MCF 10A (cell line): Measurements from ENCODE around the gene PCSK7. TPM values are rescaled to one million over a fixed set of nuclear protein-coding genes. Genes with fewer than 3 reads are reported as not detected.

Experiments used
- Bru-seq: library from RNA; stranded (reverse); fragments of 400-500 nt; gene quantifications from one replicate; lab custom pipeline; 2021; lab: Mats Ljungman, UMichigan
- BruChase-seq, 2 experiments: library from RNA; stranded (reverse); fragments of 400-500 nt; gene quantifications; one replicate each; lab custom pipeline; 2021; lab: Mats Ljungman, UMichigan
- BruUV-seq: library from RNA; stranded (reverse); fragments of 400-500 nt; replicated peaks from 2 replicates; lab custom pipeline; 2021; lab: Mats Ljungman, UMichigan
- CTCF ChIA-PET: fragments of 300-600 bp; sonication (Branson Sonifier 250); formaldehyde crosslinking; extraction: SDS; loops from one replicate; lab custom pipeline; 2021; ENCODE audit warnings: antibody characterized with exemption, inconsistent platforms; lab: Yijun Ruan, JAX
- POLR2A ChIA-PET: fragments of 300-600, 350-650 bp; sonication (Branson Sonifier 250); formaldehyde crosslinking; extraction: SDS; loops from one replicate; lab custom pipeline; 2020; ENCODE audit warnings: antibody characterized with exemption, inconsistent platforms; lab: Yijun Ruan, JAX
- DNase-seq: peaks from one replicate; pipeline ENCODE4 v3.0.0-alpha.2; 2018; ENCODE audit not compliant: unreplicated experiment
- H3K27ac Mint-ChIP-seq: one replicate; pipeline ENCODE4 v1.8.0; 2022; ENCODE audit warnings: mild to moderate bottlenecking, low read depth, mixed read lengths; ENCODE audit not compliant: unreplicated experiment
- H3K27me3 Mint-ChIP-seq: one replicate; pipeline ENCODE4 v1.8.0; 2022; ENCODE audit warnings: mixed read lengths; ENCODE audit not compliant: insufficient read depth, unreplicated experiment
- H3K36me3 Mint-ChIP-seq: one replicate; pipeline ENCODE4 v1.8.0; 2022; ENCODE audit warnings: mild to moderate bottlenecking, moderate library complexity, mixed read lengths; ENCODE audit not compliant: insufficient read depth, unreplicated experiment
- H3K4me1 Mint-ChIP-seq: one replicate; pipeline ENCODE4 v1.8.0; 2022; ENCODE audit warnings: mixed read lengths; ENCODE audit not compliant: insufficient read depth, unreplicated experiment
- H3K4me3 Mint-ChIP-seq: one replicate; pipeline ENCODE4 v1.8.0; 2022; ENCODE audit warnings: mild to moderate bottlenecking, moderate library complexity, mixed read lengths; ENCODE audit not compliant: unreplicated experiment
- H3K9me3 Mint-ChIP-seq: one replicate; pipeline ENCODE4 v1.8.0; 2022; ENCODE audit warnings: mixed read lengths; ENCODE audit not compliant: unreplicated experiment
- CTCF ChIP-seq: fragments of 200-600 bp; IDR thresholded peaks from one replicate; pipeline ENCODE4 v1.8.0; 2022; ENCODE audit warnings: antibody characterized with exemption, mild to moderate bottlenecking; ENCODE audit not compliant: unreplicated experiment
- intact Hi-C: fragments of 100-400 bp; cut with micrococcal nuclease; formaldehyde crosslinking; loops from 2 replicates; pipeline ENCODE4 v1.14.1; 2022
- long read RNA-seq: library from polyadenylated mRNA; stranded (forward); transcript quantifications from one replicate; pipeline ENCODE4 v2.0.0, GENCODE V29; 2022
- total RNA-seq: library from RNA; stranded (reverse); gene quantifications from 2 replicates; pipeline ENCODE4 v1.2.3, GENCODE V29; 2022

The PCSK7 gene, protein sequence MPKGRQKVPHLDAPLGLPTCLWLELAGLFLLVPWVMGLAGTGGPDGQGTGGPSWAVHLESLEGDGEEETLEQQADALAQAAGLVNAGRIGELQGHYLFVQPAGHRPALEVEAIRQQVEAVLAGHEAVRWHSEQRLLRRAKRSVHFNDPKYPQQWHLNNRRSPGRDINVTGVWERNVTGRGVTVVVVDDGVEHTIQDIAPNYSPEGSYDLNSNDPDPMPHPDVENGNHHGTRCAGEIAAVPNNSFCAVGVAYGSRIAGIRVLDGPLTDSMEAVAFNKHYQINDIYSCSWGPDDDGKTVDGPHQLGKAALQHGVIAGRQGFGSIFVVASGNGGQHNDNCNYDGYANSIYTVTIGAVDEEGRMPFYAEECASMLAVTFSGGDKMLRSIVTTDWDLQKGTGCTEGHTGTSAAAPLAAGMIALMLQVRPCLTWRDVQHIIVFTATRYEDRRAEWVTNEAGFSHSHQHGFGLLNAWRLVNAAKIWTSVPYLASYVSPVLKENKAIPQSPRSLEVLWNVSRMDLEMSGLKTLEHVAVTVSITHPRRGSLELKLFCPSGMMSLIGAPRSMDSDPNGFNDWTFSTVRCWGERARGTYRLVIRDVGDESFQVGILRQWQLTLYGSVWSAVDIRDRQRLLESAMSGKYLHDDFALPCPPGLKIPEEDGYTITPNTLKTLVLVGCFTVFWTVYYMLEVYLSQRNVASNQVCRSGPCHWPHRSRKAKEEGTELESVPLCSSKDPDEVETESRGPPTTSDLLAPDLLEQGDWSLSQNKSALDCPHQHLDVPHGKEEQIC
- 58.6 and 61.8 TPM in 2 replicates for total RNA-seq
- percentile 72 among the genes with signal in this experiment for Bru-seq, nascent RNA
- percentile 77 among the genes with signal in this experiment for BruChase-seq, experiment 1, labeled RNA remaining after a 6-hour chase
- BruChase-seq, experiment 2, labeled RNA remaining after a 2-hour chase, result percentile 80 among the genes with signal in this experiment
- long read RNA-seq, full-length matches to known transcripts, result 47 of 84 reads
- long read RNA-seq, partial matches to known transcripts, result 16 of 84 reads
- long read RNA-seq, other reads (novel, unspliced or antisense), result 21 of 84 reads

DNA sequence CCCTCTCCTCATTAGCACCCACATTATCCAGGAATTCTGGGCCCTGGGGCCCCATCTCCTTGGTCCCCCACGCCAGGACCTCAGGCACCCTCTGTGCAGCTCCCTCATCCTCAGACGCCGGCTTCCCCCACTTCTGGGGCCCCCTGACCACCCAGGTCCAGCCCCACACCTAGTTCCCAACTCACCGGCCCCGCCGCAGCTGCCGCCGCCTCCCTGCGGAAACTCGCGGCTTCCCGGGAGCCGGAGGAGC, at the start of gene PCSK7:
Gene PCSK7, minus strand, starts transcription at position 232 of the 250 bp plus-strand sequence. CDS start 2,229 bp downstream, outside the sequence.
- H3K36me3 Mint-ChIP-seq, result peaks cover 22% of the 10 kb centered on the region
- H3K27me3 Mint-ChIP-seq, result no peaks in the 10 kb centered on the region
- H3K4me3 Mint-ChIP-seq, result peak within 1 kb of the TSS; percentile 94
- ChIA-PET CTCF (interaction anchor here (0.5 to 3.7 kb wide), 14 partner anchors 9 to 776 kb away, joined by 3 to 27 read pairs (median 3); partner anchors contain the start of genes BACE1, CEP164 and SIDT2), POLR2A (interaction anchor here (0.6 to 4.8 kb wide), 12 partner anchors 9 to 1036 kb away, joined by 3 to 37 read pairs (median 4); partner anchors contain the start of genes BACE1, PAFAH1B2 and SIDT2)
- intact Hi-C loops, result loop anchor here (2.0 to 10.0 kb wide), 3 partner anchors 85 to 583 kb away; partner anchors contain the start of gene BACE1
- H3K9me3 Mint-ChIP-seq, result no peaks in the 10 kb centered on the region
- TF ChIP-seq CTCF, result no peak
- peaks cover 26% of the 10 kb centered on the region for H3K4me1 Mint-ChIP-seq
- BruUV-seq, result no TSS peak
- peak; percentile 57 for DNase-seq
- peak within 1 kb of the TSS; percentile 90 for H3K27ac Mint-ChIP-seq

GRCh38 chr11:117281159-117281558, 49.3 kb upstream of the PCSK7 start:
- peak; percentile 89 for DNase-seq
- Mint-ChIP-seq H3K27me3 (no peaks in the 10 kb centered on the region), H3K4me3 (peak overlapping the region; percentile 23), H3K27ac (peak overlapping the region; percentile 78), H3K36me3 (peaks cover 49% of the 10 kb centered on the region), H3K4me1 (peaks cover 11% of the 10 kb centered on the region), H3K9me3 (no peaks in the 10 kb centered on the region)
- intact Hi-C loops, result no loop called here
- TF ChIP-seq CTCF, result no peak
- BruUV-seq, result no TSS peak
- CTCF ChIA-PET, result interaction anchor here (0.7 kb wide), 2 partner anchors 184 to 537 kb away, joined by 4 read pairs; no protein-coding TSS in a partner anchor
- POLR2A ChIA-PET, result interaction anchor here (0.5 to 0.8 kb wide), 2 partner anchors 13 to 1122 kb away, joined by 3 to 4 read pairs; no protein-coding TSS in a partner anchor

DNA sequence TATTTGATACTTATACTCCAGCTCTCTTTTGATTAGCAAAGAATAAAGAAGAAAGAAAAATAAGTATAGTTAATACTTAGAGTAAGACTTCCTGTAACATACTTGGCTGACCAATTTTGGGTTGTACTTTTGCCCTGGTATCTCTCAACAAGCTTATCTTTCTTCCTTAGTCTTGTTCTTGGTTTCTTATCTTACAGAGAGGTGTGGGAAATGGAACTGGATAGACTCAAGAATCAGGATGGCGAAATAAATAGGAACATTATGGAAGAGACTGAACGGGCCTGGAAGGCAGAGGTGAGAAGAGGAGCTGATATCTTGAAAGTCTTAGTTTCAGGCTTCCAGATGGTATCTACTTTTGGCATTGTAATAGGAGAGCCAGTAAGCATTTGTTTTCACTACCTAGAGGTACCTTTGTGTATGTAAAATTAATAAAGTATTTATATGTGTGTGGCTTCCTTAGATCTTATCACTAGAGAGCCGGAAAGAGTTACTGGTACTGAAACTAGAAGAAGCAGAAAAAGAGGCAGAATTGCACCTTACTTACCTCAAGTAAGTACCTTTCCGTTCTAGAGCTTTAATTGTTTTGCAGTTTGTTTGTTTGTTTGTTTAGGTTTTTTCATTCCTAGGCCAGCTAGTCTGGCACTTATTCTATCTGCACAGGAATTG, 48.0 kb upstream of the PCSK7 start:
- H3K27me3 Mint-ChIP-seq, result no peaks in the 10 kb centered on the region
- TF ChIP-seq CTCF, result no peak
- no TSS peak for BruUV-seq
- H3K36me3 Mint-ChIP-seq, result peaks cover 50% of the 10 kb centered on the region
- no peaks in the 10 kb centered on the region for H3K9me3 Mint-ChIP-seq
- no peak overlapping the region for H3K27ac Mint-ChIP-seq
- DNase-seq, result no peak
- peaks cover 11% of the 10 kb centered on the region for H3K4me1 Mint-ChIP-seq
- POLR2A ChIA-PET, result no interaction called here
- CTCF ChIA-PET, result no interaction called here
- no peak overlapping the region for H3K4me3 Mint-ChIP-seq
- intact Hi-C loops, result no loop called here
